Activated gamma-delta T cell treated with Interleukin-2 at 50 U/mL for 16 hours (primary cell): ENCODE measurements around the gene DNASE1L2.
A peak's percentile ranks its signal among the peaks of the same experiment; 100 is the strongest.
"Not testable (repeated sequence)": the region's sequence is repeated elsewhere in the genome, so short reads cannot be mapped to it uniquely, and the experiment has no call there.

Source experiments
- DNase-seq: peaks from one replicate; pipeline ENCODE4 v3.0.0-alpha.2; 2020

DNASE1L2 gene

DNA sequence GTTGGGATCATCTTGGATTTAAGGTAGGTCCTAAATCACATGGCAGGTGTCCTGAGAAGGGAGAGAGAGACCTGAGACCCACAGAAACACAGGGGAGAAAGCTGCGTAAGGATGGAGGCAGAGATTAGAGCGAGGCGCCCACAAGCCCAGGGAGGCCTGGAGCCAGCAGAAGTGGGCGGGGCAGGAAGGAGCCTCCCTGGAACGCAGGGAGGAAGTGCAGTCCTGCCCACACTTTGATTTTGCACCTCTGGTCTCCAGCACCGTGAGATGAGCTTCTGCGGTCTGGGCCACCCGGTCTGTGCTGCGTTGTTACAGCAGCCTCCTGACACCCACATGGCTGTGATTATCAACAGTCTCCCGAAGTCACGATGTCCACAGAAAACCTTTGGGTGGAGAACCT lies 6.4 kb downstream of the DNASE1L2 start:
- no peak for DNase-seq

DNA sequence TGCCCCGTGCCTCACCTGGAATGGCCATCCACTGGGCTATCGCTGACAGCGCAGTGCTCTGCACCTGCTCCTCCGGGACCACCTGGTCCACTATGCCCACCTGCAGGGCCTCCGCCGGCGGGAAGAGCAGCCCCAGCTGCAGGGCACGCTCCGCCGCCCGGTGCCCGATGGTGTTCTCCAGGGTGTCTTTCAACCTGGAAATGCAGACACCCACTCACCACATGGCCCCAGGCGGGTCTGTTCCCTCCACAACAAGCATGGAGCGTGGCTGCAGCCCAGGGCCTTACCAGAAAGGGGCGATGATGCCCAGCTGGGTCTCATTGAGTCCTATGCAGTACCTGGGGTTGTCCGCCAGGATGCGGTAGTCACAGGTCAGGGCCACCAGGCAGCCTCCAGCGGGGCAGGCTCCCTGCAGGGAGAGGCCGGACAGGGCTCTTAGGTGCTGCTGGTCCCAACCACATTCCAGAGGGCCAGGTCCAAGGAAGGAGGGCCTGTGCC lies 6.8 kb downstream of the DNASE1L2 start:
- no peak for DNase-seq

DNA sequence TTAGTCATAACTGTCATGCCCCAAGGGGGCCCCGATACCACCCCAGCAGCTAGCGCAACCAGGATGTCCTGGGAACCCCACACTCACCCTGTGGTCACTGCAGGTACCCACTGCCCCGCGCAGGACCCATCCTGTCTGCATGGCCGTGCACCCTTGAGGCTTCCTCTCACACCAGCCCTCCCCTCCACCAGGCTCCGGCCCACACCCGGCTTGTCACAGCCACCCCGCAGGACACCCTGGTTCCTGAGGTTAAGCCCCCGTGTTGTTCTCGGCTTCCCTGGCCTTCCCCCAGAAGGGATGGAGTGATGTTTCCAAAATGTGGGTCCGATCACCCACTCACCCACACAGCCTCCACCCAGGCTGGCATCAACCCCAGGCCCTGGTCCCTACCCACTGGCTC lies 7.5 kb downstream of the DNASE1L2 start:
- DNase-seq = no peak

DNA sequence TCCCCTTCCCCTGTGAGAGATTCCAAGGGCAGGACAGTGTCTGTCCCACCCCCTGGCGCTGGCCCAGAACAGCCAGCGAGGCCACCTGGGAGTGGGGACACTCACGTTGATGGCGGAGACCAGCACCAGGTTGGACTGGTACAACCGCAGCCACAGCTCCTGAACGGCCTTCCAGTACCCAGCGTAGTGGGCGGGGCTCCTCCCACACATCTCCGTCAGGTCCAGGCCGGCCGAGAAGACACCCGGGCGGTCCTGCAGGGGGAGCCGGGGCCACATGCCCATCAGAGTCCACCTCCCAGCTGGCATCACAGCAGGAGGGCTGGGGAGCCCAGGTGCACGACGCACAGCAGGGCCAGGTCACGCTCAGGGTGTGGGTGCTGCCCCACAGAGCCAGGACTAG lies 8.1 kb downstream of the DNASE1L2 start:
- no peak for DNase-seq

DNA sequence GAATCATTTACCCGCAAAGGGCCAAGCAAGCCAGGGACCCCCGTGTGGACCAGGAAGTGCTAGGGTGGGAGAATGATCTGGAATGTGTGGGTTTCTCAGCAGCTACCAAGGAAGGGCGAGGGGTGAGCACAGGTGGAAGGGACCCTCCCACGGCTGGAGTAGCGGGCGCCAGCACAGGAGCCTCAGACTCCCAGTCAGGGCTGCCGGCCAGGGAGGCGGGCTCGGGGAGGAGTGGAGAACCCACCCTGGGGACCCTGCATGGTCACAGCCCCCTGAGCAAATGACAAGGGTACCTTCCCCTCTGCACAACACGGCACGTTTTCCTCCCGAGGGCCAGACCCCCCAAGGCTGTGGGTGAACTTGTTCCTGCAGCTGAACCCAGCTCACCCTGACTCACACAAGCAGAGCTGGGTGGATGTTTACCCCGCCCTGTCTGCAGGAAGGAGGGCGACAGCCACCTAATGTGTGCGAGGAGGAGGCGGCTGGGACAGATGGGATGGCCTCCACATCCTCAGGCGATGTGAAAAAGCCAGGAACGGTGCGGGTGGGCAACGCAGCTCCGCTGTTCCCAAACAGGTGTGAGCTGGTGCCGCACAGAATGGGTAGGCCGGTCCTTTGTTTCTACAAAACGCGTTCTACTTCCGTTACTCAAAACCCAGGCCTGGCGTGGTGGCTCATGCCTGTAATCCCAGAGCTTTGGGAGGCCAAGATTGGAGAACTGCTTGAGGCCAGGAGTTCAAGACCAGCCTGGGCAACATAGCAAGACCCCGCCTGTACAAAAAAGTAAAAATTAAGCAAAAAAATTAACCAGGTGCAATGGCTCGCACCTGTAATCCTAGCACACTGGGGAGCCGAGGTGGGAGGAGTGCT lies 8.9 kb downstream of the DNASE1L2 start:
- no peak for DNase-seq

DNA sequence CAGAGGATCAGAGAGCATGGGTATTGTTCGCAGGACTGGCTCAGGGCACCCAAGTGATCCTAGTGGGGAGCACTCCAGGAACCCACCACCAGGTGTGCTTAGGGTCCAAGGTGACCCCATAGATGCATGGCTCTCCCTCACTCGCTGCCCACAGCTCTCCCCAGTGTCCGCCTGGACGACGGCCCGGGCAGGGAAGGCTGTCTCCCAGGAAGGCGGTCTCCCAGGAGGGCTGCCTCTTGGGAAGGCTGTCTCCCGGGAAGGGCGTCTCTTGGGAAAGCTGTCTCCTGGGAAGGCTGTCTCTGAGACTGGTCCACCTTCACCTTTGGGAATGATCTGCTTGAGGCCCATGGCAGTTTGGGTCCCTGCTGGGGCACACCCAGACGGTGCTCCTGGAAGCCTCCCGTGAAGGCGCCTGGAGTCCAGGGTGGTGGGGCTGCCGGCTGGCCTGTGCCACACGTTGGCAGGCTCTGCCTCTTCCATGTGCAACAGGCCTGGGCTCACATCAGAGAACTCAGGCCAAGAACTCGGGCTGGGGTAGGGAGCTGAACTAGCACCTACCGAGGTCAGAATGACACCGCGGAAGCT lies 10.1 kb downstream of the DNASE1L2 start:
- DNase-seq = no peak

DNA sequence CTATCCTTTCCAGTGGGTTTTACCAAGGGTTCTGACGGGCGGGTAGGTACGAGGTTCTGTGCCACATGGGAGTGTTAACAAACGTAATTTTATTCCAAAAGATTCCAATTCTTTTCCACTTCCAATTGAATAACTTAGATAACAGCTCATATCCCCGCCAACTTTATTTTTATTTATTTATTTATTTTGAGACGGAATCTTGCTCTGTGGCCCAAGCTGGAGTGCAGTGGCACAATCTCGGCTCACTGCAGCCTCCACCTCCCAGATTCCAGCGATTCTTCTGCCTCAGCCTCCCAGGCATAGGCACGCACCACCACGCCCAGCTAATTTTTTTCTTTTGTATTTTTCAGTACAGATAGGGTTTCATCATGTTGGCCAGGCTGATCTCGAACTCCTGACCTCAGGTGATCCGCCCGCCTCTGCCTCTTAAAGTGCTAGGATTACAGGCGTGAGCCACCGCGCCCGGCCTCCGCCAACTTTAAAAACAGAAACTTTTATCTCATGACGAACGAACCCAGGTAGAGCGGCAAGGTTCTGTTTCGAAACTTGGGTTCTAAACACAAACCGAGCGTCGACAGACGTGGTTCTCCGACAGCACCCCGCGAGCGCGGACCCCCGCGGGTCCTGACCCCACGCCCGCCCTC lies 14.5 kb downstream of the DNASE1L2 start:
- DNase-seq = peak; percentile 19

DNA sequence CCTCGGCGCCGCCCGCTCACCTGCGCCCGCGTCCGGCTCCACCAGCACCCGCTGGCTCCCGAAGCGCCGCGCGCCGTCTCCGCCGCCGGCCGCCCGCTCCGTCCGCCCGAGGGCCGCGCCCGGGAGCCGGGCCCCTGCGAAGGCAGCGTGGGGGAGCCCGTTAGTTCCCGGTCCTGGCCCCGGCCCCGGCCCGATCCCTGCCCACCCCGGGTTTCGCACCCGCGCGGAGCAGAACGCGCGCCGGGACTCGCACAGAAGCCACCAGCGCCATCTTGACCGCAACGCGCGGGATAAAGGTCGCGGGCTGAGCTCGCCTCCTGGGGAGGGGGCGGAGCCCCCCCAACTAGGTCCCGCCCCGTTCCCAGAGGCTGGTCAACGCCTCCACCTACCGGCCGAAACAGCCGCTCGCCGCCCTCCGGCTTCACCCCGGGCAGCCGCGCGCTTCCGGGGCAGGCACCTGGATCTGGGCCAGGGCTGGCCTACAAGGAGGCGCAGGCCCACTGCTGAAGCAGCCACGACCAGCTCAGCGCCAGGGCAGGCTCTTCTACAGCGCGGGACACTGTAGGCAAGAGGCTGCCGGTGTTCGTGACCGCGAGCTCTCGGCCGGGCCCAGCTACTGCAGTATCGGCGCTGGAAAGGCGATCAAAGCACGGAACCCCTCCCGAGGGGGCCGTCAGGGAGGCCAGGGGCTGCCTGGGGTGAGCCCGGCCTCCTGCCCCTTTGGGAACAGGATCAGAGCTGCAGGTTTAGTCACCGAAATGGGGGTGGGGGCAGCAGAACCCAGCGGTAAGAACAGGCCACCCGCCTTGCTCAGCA lies 15.3 kb downstream of the DNASE1L2 start, which contains the start of gene ECI1:
TSS of gene ECI1 (minus strand) at position 292 of the 816 bp plus-strand sequence. CDS start at position 271, 21 bp downstream.
- DNase-seq = peak; percentile 76

DNA sequence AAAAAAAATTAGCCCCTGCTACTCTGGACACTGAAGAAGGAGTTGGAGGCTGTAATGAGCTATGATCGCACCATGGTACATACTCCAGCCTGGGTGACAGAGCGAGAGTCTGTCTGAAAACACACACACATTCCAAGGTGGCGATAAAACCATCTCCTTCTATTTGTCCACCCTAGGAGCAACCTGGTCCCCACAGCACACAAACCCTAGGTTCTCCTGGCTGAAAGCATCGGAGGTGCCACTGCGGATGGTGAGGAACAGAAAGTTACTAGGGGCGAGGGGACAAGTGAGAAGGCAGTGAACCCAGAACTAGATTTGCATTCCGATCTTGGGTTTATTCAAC lies 16.5 kb downstream of the DNASE1L2 start:
- DNase-seq = no peak

DNA sequence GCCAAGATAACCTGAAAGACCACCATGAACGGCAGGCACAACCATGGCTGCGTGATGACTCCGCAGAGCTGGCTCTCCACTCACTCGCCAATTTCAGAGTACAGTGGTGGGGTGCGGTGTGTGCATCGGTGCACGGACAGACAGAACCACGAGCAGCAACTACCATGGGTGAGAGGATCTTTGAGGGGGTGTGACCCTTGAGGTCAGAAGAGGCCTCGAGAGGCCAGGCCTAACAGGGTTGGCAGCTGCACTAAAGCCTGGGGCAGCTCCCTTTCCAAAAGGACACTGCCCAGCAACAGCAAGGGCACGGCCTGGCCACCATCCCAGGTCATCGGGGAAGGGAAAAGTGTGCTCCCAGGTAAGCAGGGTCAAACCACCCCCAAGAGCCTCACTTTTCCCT lies 17.0 kb downstream of the DNASE1L2 start:
- no peak for DNase-seq

DNA sequence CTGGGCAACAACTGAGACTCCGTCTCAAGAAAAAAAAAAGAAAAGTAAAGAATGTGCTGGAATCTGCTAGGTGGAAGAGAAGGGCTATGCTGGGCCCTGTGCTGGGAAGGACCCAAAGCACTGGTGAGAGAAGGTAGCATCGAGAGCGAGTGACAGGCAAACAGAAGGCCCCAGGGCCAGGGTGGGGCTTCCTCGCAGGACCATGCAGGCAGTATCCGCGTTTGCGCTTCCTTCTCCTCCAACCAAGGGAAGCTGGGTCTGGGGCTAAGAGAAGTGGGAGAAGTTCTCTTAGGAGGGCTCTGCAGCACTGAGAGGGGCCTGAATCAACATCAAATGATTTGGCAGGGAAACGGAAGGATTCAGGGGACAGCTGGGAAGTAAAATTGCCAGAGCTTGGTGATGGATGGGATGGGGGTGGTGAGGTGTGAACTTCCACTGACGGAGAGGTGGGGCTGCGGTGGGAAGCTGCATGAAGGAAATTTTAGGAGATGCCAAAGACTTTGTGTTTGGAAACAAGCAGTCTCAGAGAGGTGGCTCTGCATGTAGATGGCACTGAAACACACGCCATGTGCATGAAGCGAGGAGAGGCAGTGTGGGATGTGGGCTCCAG lies 20.4 kb downstream of the DNASE1L2 start:
- no peak for DNase-seq

DNA sequence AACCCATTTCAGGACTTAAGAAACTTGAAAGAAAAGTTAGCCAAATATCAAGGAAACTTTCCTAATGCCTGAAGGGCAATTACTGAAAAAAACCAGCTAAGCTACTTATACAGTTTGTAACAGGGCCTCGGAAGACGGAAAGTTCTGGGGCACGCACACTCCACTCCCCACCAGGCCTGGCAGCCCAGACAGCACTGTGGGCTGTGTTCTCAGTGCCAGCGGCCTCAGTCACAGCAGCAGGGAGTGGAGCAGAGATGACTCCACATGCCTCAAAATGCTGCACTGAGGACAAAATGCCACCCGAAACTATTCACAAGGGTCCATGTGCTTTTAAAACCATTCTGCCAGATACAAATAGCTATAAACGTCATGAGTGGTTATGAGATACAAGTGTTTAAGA lies 21.5 kb downstream of the DNASE1L2 start:
- no peak for DNase-seq

DNA sequence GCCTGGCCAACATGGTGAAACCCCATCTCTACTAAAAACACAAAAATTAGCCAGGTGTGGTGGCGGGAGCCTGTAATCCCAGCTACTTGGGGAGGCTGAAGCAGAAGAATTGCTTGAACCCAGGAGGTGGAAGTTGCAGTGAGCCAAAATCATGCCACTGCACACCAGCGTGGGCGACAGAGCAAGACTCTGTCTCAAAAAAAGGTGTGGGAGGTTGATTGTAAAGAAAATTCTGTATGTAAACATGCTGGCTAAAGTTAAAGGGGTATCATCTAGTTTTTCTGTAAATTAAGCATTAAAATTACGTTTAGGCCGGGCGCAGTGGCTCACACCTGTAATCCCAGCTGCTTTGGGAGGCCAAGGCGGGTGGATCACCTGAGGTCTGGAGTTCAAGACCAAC lies 22.3 kb downstream of the DNASE1L2 start:
- DNase-seq = not testable (repeated sequence)

DNA sequence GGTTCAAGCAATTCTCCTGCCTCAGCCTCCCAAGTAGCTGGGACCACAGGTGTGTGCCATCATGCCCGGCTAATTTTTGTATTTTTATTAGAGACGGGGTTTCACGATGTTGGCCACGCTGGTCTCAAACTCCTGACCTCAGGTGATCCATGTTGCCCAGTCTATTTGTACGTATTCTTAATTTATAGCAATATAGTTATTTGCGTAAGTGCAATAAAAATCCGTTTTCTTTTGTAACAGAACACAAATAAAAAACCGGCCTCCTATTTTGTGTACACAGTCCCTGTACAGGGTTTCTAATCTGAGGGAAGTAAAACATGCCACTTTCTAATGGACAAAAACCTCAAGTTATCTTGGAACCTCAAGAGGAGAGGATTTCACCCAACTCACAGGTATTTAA lies 24.0 kb downstream of the DNASE1L2 start:
- no peak for DNase-seq

DNA sequence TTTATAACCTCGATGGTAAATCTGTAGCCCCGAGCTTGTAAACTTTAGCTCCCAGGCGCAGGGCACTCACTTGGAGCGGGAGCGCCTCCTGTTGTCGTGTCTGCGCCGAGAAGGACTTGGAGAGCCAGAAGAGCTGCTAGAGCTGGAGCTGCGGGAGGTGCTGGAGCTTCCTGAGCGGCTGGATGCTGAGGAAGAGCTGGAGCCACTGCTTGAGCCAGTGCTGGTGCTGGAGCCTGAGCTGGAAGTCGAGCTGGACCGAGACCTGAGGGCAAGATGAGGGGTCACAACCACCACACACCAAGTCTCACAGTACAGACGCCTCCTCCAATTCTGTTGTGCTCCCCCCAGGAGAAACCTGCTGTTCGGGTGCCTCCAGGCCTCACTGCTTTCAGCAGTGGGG lies 26.8 kb downstream of the DNASE1L2 start:
- DNase-seq = not testable (repeated sequence)

DNA sequence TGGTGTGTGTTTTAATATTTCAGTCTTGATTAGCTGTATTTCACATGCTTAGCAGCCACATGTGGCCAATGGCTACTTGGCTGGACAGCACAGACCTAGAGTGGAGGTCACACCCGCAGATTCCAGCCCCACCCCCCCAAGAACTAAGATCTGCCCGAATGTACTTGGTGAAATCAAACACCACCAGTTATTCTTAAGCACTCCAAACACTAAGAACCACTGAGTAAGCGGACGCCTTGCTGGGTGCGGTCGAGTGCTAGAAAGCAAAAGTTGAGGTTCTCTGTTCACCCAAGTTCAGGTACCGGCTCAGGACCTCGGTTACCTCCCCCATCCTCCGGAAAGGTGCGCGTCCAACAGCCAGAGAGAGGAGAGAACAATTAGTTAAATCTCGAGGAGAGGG lies 30.6 kb downstream of the DNASE1L2 start:
- DNase-seq = not testable (repeated sequence)

DNA sequence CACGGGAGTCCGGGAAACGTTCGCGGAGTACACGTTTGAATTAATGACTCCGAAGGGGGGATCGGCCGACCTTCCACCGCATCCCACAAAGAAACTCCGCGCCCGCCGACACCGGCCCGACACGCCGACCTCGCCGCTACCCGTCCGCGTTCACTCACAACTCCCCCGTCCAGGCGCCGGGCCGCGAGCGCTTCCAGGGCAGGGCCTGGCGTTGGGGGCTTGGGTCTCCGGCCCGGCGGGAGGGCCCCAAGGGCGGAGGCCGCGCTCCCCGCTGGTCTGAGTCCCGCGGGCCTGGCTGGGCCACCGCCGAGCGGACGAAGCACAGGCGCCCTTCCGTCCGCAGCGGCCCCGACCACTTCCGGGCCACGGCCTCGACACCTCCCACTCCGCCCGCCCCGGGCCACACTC lies 31.3 kb downstream of the DNASE1L2 start:
- not testable (repeated sequence) for DNase-seq

DNA sequence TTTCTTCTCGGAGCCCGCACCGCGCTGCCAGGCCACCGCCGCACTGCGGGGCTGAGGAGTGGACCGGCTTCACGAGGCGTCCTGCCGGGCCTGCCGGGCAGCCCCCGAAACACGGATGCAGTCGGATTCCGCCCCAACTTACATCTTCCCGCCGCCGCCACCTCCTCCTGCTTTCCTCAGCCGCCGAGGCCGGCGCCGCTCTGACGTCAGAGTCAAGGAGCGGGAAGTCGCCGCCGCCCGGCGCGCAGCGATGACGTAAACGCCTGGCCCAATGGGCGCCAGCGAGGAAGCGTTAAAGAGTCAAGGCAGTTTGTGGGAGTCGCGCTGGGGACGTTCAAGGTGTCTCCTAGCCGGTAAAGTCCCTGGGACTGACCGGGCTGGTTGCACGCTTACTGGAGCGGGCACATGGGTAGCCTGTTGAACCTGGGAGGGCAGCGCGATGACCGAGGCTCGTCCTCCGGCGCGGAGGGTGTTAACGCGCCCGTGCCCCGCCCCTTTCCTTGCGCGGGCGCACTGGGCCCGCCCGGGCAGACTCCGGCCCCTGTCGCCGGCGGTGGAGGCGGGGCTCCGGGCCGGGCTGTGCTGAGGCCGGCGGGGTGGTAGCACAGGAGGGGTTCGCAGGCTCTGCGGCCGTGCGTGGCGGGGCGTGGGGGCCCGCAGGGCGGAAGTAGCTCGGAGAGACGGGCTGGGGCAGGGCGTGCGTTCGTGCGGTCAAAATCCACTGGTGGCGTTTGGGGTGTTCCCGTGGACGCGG lies 31.8 kb downstream of the DNASE1L2 start, which contains the start of gene RNPS1:
TSS of gene RNPS1 (minus strand) at position 214 of the 754 bp plus-strand sequence. CDS start 3,483 bp downstream, outside the sequence.
- DNase-seq = peak; percentile 93

DNA sequence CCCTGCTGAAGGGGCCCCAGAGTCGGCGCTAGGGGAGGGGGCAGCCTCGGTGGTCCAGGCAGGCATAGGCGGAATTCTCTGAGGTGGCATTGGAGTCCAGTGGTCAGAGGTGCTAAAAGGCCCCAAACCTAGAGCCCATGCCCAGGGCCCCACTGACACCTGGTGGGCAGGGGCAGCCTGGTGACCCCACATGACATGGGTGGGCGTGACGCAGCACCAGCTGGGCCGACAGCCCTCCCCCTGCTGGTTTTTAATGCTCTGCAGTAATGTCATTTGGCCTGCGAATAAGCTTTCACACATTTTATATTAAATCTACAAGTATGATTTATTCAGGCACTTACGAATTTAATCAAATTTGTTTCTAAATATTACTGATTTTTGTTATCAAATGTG lies 33.8 kb downstream of the DNASE1L2 start:
- DNase-seq = no peak

DNA sequence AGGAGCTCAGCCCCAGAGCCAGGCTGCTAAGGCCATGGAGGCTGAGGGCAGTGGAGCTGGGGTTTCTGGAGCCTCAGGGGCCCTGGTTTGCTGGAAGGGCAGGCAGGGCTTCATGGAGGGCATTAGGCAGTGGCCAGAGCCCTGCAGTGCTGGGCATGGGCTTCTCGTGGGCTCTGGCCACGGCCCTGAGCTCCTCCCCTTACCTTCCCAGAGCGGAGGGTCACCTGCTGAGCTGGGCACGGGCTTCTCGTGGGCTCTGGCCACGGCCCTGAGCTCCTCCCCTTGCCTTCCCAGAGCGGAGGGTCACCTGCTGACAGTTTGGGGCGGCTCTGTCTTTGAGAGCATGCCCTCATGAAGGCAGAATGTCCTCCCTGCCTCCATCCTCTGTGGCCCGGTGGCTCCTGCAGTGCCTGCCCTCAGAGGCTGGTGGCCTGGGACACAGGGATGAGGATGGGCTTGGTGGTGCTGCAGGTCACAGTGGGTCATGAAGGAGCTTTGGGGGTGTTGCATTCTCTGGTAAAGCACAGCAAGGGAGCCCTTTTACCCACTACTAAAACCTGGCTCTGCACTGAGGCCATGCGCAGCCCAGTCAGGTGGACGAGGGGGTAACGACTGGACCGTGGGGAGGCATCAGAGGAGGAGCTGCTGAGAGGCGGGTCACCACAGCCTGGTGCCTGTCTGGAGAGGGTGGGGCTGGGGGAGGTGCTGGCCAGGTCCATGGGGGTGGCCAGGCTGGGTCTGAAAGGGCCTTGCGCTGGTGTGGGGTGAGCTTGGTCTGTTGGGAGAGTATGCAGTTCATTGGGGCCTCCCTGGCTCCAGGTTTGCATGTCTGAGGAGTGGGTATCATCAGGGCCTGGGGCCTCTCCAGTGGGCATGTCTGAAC lies 34.6 kb downstream of the DNASE1L2 start:
- DNase-seq = no peak
